ENCODE measurements around the gene SLC13A5. TPM values are rescaled to one million over a fixed set of nuclear protein-coding genes. Genes with fewer than 3 reads are reported as not detected.
"Not testable (repeated sequence)": the region's sequence is repeated elsewhere in the genome, so short reads cannot be mapped to it uniquely, and the experiment has no call there.

Gene SLC13A5
- total and polyA plus RNA-seq, 7 donors: under 0.01 to 0.14 (median 0.03) TPM; not detected in 4

DNA sequence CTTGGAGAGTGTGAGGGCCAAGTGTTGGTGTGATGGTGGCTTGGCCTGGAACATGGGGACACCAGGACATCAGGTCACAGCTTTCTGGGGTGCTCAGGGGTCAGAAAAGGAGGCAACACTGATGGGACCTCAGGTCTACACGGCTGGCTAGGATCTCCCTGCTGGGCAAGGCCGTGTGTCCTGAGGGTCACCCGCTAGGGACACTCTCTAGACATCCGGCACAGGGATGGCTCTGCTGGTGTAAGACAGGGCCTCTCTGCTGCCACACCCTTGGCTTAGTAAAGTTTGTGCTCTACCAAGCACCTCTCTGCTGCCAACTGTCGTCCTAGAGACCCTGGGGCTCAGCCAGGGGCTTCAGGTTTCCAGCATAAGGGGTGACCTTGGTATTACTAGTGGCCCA lies 16.3 kb downstream of the SLC13A5 start:
- DNase-seq: no peak
- Histone ChIP-seq H3K4me1 (no peaks in the 10 kb centered on the region), H3K4me3 (no peak overlapping the region), H3K9me3 (no peaks in the 10 kb centered on the region), H3K36me3 (no peaks in the 10 kb centered on the region), H3K27ac (no peak overlapping the region), H3K27me3 (no peaks in the 10 kb centered on the region)
- TF ChIP-seq POLR2AphosphoS5 (IDR thresholded peaks at IDR 0.05) (no peak), POLR2A (IDR thresholded peaks at IDR 0.05) (no peak), CTCF (IDR thresholded peaks at IDR 0.05) (no peak), EP300 (IDR thresholded peaks at IDR 0.05) (no peak)
- whole genome bisulfite sequencing, 2 donors: 79 to 88% methylated on average over 5 of the region's 5 CpGs
- intact Hi-C loops (cut with DNase I): no loop called here

GRCh38 chr17:6695565-6695964 lies 17.6 kb downstream of the SLC13A5 start:
- Histone ChIP-seq H3K27me3 (no peaks in the 10 kb centered on the region), H3K27ac (no peak overlapping the region), H3K4me3 (no peak overlapping the region), H3K36me3 (no peaks in the 10 kb centered on the region), H3K9me3 (no peaks in the 10 kb centered on the region), H3K4me1 (no peaks in the 10 kb centered on the region)
- DNase-seq: no peak
- TF ChIP-seq POLR2A (IDR thresholded peaks at IDR 0.05): no peak
- TF ChIP-seq POLR2AphosphoS5 (IDR thresholded peaks at IDR 0.05): no peak
- no peak for TF ChIP-seq CTCF (IDR thresholded peaks at IDR 0.05)
- TF ChIP-seq EP300 (IDR thresholded peaks at IDR 0.05): no peak
- 76 to 85% methylated on average over 13 of the region's 13 CpGs for WGBS, 2 donors
- intact Hi-C loops (cut with DNase I): no loop called here

- Histone ChIP-seq H3K9me3 (no peaks in the 10 kb centered on the region), H3K4me3 (no peak overlapping the region), H3K4me1 (no peaks in the 10 kb centered on the region), H3K27ac (no peak overlapping the region), H3K27me3 (no peaks in the 10 kb centered on the region), H3K36me3 (no peaks in the 10 kb centered on the region)
- WGBS, 2 donors: 81 to 84% methylated on average over 2 of the region's 2 CpGs
- intact Hi-C loops (cut with DNase I): no loop called here
- no peak for DNase-seq
- TF ChIP-seq POLR2AphosphoS5 (IDR thresholded peaks at IDR 0.05): no peak
- no peak for TF ChIP-seq POLR2A (IDR thresholded peaks at IDR 0.05)
- TF ChIP-seq CTCF (IDR thresholded peaks at IDR 0.05): no peak
- no peak for TF ChIP-seq EP300 (IDR thresholded peaks at IDR 0.05)
Measured at GRCh38 chr17:6695051-6695450, 18.1 kb downstream of the SLC13A5 start.

- H3K27me3 ChIP-seq; H3K4me3 ChIP-seq; H3K4me1 ChIP-seq; H3K36me3 ChIP-seq; DNase-seq; intact Hi-C loops (cut with DNase I); H3K27ac ChIP-seq; H3K9me3 ChIP-seq: not testable (repeated sequence)
- 63 to 67% methylated on average over 6 of the region's 6 CpGs for WGBS, 2 donors
Measured at GRCh38 chr17:6691958-6692357, 21.2 kb downstream of the SLC13A5 start.

- intact Hi-C loops (cut with DNase I): no loop called here
- no peaks in the 10 kb centered on the region for H3K36me3 ChIP-seq
- H3K9me3 ChIP-seq: no peaks in the 10 kb centered on the region
- no peak overlapping the region for H3K27ac ChIP-seq
- H3K4me3 ChIP-seq: no peak overlapping the region
- WGBS, 2 donors: 70 to 80% methylated on average over 3 of the region's 3 CpGs
- no peaks in the 10 kb centered on the region for H3K4me1 ChIP-seq
- no peak for DNase-seq
- H3K27me3 ChIP-seq: no peaks in the 10 kb centered on the region
- TF ChIP-seq CTCF (IDR thresholded peaks at IDR 0.05) (no peak), EP300 (IDR thresholded peaks at IDR 0.05) (no peak)
Measured at GRCh38 chr17:6691546-6691945, 21.6 kb downstream of the SLC13A5 start.
